ENCODE results near the gene MYMX. TPM values are rescaled to one million over a fixed set of nuclear protein-coding genes. Genes with fewer than 3 reads are reported as not detected.

Gene MYMX
- total and polyA plus RNA-seq, 2 donors from 2014 or later, result 1.1 to 2.2 TPM

DNA sequence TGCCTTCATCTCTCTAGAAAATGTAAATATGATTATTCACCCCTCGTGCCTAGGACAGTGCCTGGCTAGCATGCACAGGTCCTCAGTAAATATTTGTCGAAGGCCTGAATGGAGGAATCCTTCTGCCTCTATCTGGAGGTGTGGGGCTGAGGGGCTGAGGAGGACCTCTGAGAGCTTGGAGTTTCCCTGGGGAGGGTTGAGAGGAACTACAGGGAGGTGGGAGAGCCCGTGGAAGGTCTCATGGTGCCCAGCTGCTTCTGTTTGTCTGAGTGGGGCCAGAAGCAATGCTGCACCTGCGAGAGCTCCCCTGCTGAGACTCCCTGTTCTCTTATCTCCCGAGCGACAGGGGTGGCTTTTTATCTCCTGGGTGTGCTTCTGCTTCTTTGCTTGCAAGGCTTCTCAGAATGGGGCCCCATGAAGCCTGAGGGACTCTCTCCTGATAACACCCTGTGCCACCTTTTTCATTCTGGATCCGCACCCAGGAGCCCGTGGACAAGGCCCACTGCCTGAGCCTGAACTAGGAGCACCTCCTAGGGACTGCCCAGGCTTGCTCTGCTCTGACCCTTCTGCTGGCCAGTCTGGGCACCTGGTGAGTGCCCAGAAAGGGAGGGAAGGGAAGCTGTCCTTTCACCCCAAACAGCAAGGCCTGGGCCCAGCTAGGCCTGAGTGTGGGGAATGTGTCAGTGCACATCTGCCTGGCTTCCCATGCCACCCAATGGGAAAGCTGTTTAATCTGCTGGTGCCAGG is 9.0 kb downstream of the MYMX start:
- no peak overlapping the region for H3K9ac ChIP-seq (ENCODE audit: low read length in 3 of 3)
- no peak overlapping the region for H3K4me3 ChIP-seq (ENCODE audit: low read length in 3 of 3)
- intact Hi-C loops (cut with DNase I), result no loop called here
- H3K4me1 ChIP-seq (ENCODE audit: control insufficient read depth in 2 of 3, insufficient read depth in 2 of 3, low read depth in 1 of 3, low read length in 3 of 3), result peaks cover 0 to 29% (median 15%) of the 10 kb centered on the region in 3 donors
- FAIRE-seq, result no peak
- H3K36me3 ChIP-seq (ENCODE audit: control insufficient read depth in 2 of 3, insufficient read depth in 3 of 3, low read length in 3 of 3), result no peaks in the 10 kb centered on the region
- TF ChIP-seq, protein P1, sequence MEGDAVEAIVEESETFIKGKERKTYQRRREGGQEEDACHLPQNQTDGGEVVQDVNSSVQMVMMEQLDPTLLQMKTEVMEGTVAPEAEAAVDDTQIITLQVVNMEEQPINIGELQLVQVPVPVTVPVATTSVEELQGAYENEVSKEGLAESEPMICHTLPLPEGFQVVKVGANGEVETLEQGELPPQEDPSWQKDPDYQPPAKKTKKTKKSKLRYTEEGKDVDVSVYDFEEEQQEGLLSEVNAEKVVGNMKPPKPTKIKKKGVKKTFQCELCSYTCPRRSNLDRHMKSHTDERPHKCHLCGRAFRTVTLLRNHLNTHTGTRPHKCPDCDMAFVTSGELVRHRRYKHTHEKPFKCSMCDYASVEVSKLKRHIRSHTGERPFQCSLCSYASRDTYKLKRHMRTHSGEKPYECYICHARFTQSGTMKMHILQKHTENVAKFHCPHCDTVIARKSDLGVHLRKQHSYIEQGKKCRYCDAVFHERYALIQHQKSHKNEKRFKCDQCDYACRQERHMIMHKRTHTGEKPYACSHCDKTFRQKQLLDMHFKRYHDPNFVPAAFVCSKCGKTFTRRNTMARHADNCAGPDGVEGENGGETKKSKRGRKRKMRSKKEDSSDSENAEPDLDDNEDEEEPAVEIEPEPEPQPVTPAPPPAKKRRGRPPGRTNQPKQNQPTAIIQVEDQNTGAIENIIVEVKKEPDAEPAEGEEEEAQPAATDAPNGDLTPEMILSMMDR (IDR thresholded peaks at IDR 0.05; ENCODE audit: borderline replicate concordance, extremely low read depth, insufficient read depth), result no peak
- no peak overlapping the region for H3K27ac ChIP-seq (ENCODE audit: low read depth in 2 of 2, low read length in 2 of 2)
- H3K9me3 ChIP-seq (ENCODE audit: control insufficient read depth in 2 of 3, insufficient read depth in 1 of 3, low read length in 3 of 3), result no peaks in the 10 kb centered on the region
- H3K27me3 ChIP-seq (ENCODE audit: control insufficient read depth, insufficient read depth, low read length), result no peaks in the 10 kb centered on the region
- DNase-seq, result no peak

DNA sequence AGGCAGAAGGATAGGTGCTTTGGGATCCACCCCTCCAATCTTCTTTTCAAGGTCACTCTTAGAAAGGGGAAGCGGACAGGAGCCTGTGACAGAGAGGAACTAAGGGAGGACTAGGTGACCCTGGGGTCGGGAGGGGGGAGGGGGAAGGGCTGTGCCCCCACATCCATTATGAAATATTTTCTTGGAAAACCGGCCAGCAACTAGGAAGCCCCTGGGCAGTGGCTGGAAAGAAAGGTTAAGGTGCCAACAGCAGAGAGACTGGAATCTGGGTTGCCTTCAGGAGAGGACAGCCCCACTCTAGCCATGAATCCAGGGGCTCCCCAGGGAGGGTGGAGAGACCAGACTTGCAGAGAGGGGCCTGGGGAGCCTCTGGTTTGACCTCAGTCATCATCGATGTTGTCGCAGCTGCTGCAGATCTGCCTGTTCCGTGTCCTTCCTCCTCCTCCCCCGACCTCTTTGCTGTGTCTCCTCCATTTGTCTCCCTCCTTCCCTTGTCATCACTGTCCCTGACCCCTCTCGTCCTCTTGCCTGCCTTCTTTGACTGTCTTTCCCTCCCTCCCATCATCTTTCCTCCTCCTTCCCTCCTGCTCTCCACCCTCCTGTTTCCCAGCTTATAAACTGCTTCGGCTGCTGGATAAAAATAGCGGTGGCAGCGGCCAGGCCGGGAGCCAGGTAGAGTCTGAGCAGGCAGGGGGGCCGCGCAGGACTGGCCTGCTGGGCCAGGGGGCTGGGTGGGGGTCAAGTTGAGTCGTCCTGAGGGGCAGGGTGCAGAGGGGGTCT is 9.8 kb downstream of the MYMX start:
- FAIRE-seq (no peak), DNase-seq (peak in 1 of 5 donors; percentile 52)
- peak overlapping the region in 1 of 3 donors; percentile 40 for H3K9ac ChIP-seq (ENCODE audit: low read length in 3 of 3)
- intact Hi-C loops (cut with DNase I), result no loop called here
- no peak overlapping the region for H3K4me3 ChIP-seq (ENCODE audit: low read length in 3 of 3)
- no peaks in the 10 kb centered on the region for H3K9me3 ChIP-seq (ENCODE audit: control insufficient read depth in 2 of 3, insufficient read depth in 1 of 3, low read length in 3 of 3)
- TF ChIP-seq, protein P1 (IDR thresholded peaks at IDR 0.05; ENCODE audit: borderline replicate concordance, extremely low read depth, insufficient read depth), result no peak
- no peaks in the 10 kb centered on the region for H3K27me3 ChIP-seq (ENCODE audit: control insufficient read depth, insufficient read depth, low read length)
- H3K36me3 ChIP-seq (ENCODE audit: control insufficient read depth in 2 of 3, insufficient read depth in 3 of 3, low read length in 3 of 3), result peaks cover 0 to 5% (median 0%) of the 10 kb centered on the region in 3 donors
- peaks cover 0 to 25% (median 18%) of the 10 kb centered on the region in 3 donors for H3K4me1 ChIP-seq (ENCODE audit: control insufficient read depth in 2 of 3, insufficient read depth in 2 of 3, low read depth in 1 of 3, low read length in 3 of 3)
- peak overlapping the region in 1 of 2 donors; percentile 32 for H3K27ac ChIP-seq (ENCODE audit: low read depth in 2 of 2, low read length in 2 of 2)

DNA sequence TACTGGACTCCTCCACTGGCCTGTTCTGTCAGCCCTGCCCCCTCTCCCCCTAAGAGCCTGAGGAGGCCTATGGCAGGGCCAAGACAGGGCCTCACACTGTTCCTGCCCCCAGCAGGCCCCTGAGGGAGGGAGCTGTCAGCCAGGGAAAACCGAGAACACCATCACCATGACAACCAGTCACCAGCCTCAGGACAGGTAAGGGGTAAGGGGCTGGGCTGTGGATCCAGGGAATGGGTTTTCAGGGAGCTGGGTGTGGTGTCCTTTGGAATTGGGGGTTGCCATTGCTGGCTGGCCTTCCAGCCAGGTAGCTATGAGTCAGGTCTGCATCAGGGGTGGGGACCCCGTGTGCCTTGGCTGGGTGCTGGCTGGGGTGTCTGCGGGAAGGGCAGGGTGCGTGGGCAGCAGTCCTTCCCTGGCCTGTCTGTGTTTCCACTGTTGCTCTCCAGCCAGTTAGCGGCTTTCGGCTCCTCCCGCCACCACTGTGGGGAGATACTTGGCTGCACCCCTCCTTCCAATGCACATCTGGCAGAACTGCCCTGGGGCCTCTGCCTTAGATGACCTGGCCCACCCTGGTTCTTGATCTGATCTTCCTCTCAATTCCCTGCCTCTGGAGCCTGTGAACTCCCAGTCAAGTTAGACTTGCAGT is 10.5 kb downstream of the MYMX start:
- intact Hi-C loops (cut with DNase I), result no loop called here
- Histone ChIP-seq H3K27me3 (ENCODE audit: control insufficient read depth, insufficient read depth, low read length) (no peaks in the 10 kb centered on the region), H3K9me3 (ENCODE audit: control insufficient read depth in 2 of 3, insufficient read depth in 1 of 3, low read length in 3 of 3) (no peaks in the 10 kb centered on the region), H3K27ac (ENCODE audit: low read depth in 2 of 2, low read length in 2 of 2) (peak overlapping the region in 1 of 2 donors; percentile 32), H3K4me1 (ENCODE audit: control insufficient read depth in 2 of 3, insufficient read depth in 2 of 3, low read depth in 1 of 3, low read length in 3 of 3) (peaks cover 0 to 21% (median 18%) of the 10 kb centered on the region in 3 donors), H3K4me3 (ENCODE audit: low read length in 3 of 3) (no peak overlapping the region), H3K9ac (ENCODE audit: low read length in 3 of 3) (peak overlapping the region in 2 of 3 donors; percentile 12 to 40), H3K36me3 (ENCODE audit: control insufficient read depth in 2 of 3, insufficient read depth in 3 of 3, low read length in 3 of 3) (peaks cover 0 to 5% (median 0%) of the 10 kb centered on the region in 3 donors)
- FAIRE-seq (no peak), DNase-seq (peak in 4 of 5 donors; percentile 72 to 82 (median 76))
- TF ChIP-seq, protein P1 (IDR thresholded peaks at IDR 0.05; ENCODE audit: borderline replicate concordance, extremely low read depth, insufficient read depth), result no peak

Measured in kidney (tissue), 14 donors.